ENCODE results near the gene CALN1. TPM values are rescaled to one million over a fixed set of nuclear protein-coding genes. Genes with fewer than 3 reads are reported as not detected.

The CALN1 gene
- polyA plus RNA-seq, 1 donor from 2014 or later: 7.8 TPM

DNA sequence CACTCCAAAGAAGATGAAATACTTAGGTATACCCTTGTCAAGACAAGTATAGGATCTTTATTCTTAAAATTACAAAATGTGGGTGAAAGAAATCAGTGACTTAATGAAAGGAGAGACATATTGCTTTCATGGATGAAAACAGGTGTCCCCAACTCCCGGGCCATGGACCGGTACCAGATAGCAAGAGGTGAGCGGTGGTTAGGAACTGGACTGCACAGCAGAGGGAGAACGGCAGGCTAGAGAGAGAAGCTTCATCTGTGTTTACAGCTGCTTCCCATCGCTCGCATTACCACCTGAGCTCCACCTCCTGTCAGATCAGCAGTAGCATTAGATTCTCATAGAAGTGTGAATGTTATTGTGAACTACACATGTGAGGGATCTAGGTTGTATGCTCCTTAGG, 408.9 kb downstream of the CALN1 start:
- H3K4me3 ChIP-seq (ENCODE audit: low read length): no peak overlapping the region
- H2AFZ ChIP-seq (ENCODE audit: low read depth, low read length): no peak overlapping the region
- H4K20me1 ChIP-seq (ENCODE audit: insufficient read depth): no peaks in the 10 kb centered on the region
- no peak overlapping the region for H3K4me2 ChIP-seq (ENCODE audit: low read length)
- H3K36me3 ChIP-seq (ENCODE audit: insufficient read depth, low read length): no peaks in the 10 kb centered on the region
- H3K9me2 ChIP-seq (ENCODE audit: insufficient read depth, low read length): no peaks in the 10 kb centered on the region
- no peaks in the 10 kb centered on the region for H3K27me3 ChIP-seq (ENCODE audit: insufficient read depth, low read depth, low read length)
- no peaks in the 10 kb centered on the region for H3F3A ChIP-seq (ENCODE audit: insufficient read depth, low read length, poor library complexity, severe bottlenecking)
- TF ChIP-seq, protein P1, sequence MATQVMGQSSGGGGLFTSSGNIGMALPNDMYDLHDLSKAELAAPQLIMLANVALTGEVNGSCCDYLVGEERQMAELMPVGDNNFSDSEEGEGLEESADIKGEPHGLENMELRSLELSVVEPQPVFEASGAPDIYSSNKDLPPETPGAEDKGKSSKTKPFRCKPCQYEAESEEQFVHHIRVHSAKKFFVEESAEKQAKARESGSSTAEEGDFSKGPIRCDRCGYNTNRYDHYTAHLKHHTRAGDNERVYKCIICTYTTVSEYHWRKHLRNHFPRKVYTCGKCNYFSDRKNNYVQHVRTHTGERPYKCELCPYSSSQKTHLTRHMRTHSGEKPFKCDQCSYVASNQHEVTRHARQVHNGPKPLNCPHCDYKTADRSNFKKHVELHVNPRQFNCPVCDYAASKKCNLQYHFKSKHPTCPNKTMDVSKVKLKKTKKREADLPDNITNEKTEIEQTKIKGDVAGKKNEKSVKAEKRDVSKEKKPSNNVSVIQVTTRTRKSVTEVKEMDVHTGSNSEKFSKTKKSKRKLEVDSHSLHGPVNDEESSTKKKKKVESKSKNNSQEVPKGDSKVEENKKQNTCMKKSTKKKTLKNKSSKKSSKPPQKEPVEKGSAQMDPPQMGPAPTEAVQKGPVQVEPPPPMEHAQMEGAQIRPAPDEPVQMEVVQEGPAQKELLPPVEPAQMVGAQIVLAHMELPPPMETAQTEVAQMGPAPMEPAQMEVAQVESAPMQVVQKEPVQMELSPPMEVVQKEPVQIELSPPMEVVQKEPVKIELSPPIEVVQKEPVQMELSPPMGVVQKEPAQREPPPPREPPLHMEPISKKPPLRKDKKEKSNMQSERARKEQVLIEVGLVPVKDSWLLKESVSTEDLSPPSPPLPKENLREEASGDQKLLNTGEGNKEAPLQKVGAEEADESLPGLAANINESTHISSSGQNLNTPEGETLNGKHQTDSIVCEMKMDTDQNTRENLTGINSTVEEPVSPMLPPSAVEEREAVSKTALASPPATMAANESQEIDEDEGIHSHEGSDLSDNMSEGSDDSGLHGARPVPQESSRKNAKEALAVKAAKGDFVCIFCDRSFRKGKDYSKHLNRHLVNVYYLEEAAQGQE (IDR thresholded peaks at IDR 0.05; ENCODE audit: borderline replicate concordance): no peak
- no peak for TF ChIP-seq TAF1 (IDR thresholded peaks at IDR 0.05; ENCODE audit: low read depth)
- H3K27ac ChIP-seq (ENCODE audit: low read length): no peak overlapping the region
- H3K9ac ChIP-seq (ENCODE audit: low read length): no peak overlapping the region
- H3K79me2 ChIP-seq (replicated peaks; ENCODE audit: insufficient read depth, low read length): no peaks in the 10 kb centered on the region
- no peaks in the 10 kb centered on the region for H3K9me3 ChIP-seq (ENCODE audit: low read length)

GRCh38 chr7:71996141-71996540, 416.0 kb downstream of the CALN1 start:
- no peaks in the 10 kb centered on the region for H3K79me2 ChIP-seq (replicated peaks; ENCODE audit: insufficient read depth, low read length)
- H3K9me3 ChIP-seq (ENCODE audit: low read length): no peaks in the 10 kb centered on the region
- H3K4me3 ChIP-seq (ENCODE audit: low read length): no peak overlapping the region
- H3K27me3 ChIP-seq (ENCODE audit: insufficient read depth, low read depth, low read length): no peaks in the 10 kb centered on the region
- no peak overlapping the region for H3K27ac ChIP-seq (ENCODE audit: low read length)
- no peak overlapping the region for H2AFZ ChIP-seq (ENCODE audit: low read depth, low read length)
- H3K36me3 ChIP-seq (ENCODE audit: insufficient read depth, low read length): no peaks in the 10 kb centered on the region
- TF ChIP-seq EP300 (conservative IDR thresholded peaks at IDR 0.05; ENCODE audit: poor library complexity, severe bottlenecking) (no peak), SMC3 (conservative IDR thresholded peaks at IDR 0.05; ENCODE audit: poor library complexity) (no peak), RAD21 (conservative IDR thresholded peaks at IDR 0.05) (no peak), EZH2 (IDR thresholded peaks at IDR 0.05; ENCODE audit: borderline replicate concordance, insufficient read depth, low read length, poor library complexity, severe bottlenecking) (no peak), POLR2AphosphoS5 (IDR thresholded peaks at IDR 0.05) (no peak), TAF1 (IDR thresholded peaks at IDR 0.05; ENCODE audit: low read depth) (no peak), CTCF (IDR thresholded peaks at IDR 0.05; ENCODE audit: poor library complexity, severe bottlenecking) (no peak), MXI1 (conservative IDR thresholded peaks at IDR 0.05; ENCODE audit: poor library complexity, severe bottlenecking) (no peak)
- TF ChIP-seq, protein P1 (IDR thresholded peaks at IDR 0.05; ENCODE audit: borderline replicate concordance): no peak
- no peak overlapping the region for H3K9ac ChIP-seq (ENCODE audit: low read length)
- no peaks in the 10 kb centered on the region for H3F3A ChIP-seq (ENCODE audit: insufficient read depth, low read length, poor library complexity, severe bottlenecking)
- H3K9me2 ChIP-seq (ENCODE audit: insufficient read depth, low read length): no peaks in the 10 kb centered on the region
- no peaks in the 10 kb centered on the region for H4K20me1 ChIP-seq (ENCODE audit: insufficient read depth)
- H3K4me2 ChIP-seq (ENCODE audit: low read length): no peak overlapping the region

Measured in neural cell (in vitro differentiated cells).